ENCODE data around the gene GPR160. TPM values are rescaled to one million over a fixed set of nuclear protein-coding genes. Genes with fewer than 3 reads are reported as not detected.

GPR160 gene
- total RNA-seq = 0.09 TPM in 1 of 2 replicates, not detected in the other

GRCh38 chr3:170037463-170038433 lies at the start of gene GPR160:
Gene GPR160 (plus strand): TSS chr3:170037995. CDS start chr3:170083973, 45,978 bp downstream.

Other genes with a start within 250 kb of the GPR160 start
- gene LRRIQ4, start 225.1 kb upstream of the GPR160 start, total RNA-seq = not detected in 2 replicates
- gene LRRC34, start 225.1 kb upstream of the GPR160 start, total RNA-seq = 2.1 and 15.5 TPM in 2 replicates
- gene LRRC31, start 168.1 kb upstream of the GPR160 start, total RNA-seq = not detected in 2 replicates
- not detected in 2 replicates for gene SAMD7, start 126.4 kb upstream of the GPR160 start, total RNA-seq
- gene SEC62, start 71.2 kb upstream of the GPR160 start, total RNA-seq = 23.4 and 30.8 TPM in 2 replicates
- gene PHC3, start 143.7 kb downstream of the GPR160 start, total RNA-seq = 12.9 and 18.2 TPM in 2 replicates
- gene PRKCI, start 184.4 kb downstream of the GPR160 start, total RNA-seq = 31.1 and 35.6 TPM in 2 replicates